ENCODE data around the gene GP1BB.

Gene GP1BB

DNA sequence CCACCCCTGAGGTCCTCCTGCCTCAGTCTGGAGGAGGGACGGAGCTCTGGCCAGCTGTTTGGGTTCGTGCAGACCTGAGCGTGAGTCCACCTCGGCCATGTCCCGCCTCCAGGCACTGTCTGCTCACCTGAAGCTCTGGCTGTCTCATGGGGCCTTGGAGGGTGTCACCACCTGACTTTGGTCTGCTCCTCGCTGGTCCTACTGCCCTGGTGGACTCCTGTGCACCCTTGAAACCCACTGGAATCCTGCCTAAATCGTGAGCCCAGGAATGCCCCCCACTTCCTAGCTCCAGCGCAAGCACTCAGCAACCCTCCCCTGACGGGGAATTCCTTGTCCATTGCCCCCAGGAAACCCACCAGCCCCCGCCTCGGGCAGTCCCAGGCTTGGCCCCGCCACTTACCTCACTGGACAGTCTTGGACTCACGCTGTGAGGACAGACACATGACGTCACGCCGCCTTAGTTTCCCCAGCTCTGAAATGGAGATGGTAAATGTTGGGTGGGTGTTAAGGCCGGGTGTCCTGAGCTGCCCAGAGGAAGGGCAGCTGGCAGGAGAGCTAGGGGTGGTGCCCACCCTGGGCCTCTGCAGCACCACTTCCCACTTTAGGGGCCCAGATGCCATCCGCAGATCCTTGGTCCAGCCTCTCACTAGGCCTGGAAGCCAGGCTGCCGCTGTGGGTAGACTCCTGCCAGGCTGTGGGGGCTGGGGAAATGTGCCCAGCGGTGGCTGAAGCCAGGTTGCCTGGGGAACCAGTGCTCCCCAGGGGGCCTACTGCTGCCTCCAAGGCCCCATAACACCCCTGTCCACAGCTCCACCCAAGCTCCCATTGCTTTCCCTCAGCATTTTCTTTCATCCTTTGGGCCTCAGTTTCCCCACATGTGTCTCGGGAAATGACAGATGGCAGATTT is 19.1 kb downstream of the GP1BB start:
- DNase-seq: peak; percentile 2

DNA sequence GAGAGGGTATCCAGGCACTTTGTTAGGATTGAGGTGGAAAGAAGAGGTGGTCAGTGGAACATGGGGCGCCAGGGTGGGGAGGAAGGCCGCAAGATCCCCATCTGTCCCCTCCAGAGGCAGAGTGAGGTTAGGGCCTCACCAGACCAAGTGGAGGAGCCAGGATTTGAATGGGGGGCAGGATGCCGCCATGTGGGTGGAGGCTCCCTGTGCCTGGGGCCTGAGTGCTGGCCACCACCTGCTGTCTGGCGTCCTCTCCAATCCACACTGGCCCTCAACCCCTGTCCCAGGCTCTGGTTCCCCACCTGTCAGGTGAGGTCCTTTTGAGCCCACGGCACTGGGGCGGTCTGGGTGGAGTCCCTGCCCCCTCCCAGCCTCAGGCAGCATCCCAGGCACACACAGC is 19.7 kb downstream of the GP1BB start:
- DNase-seq: no peak

DNA sequence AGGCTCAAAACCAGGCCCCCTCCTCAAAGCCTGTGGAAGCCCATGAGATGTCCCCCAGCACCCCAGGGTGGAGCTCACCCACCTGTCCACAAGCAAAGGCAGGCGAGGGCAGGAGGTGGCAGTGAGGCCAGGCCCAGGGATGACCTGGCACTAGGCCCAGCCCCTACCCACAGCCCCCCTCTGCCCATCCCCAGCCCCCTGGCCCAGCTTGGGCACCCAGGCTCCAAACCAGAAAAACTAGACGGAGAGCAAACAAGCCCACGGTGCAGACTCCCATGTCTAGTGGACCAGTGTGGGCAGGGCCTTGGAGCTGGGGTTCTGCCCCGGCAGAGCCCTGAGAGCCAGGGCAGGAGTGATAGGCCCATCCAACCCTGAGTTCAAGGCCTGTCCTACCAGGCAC is 20.3 kb downstream of the GP1BB start:
- DNase-seq: no peak

DNA sequence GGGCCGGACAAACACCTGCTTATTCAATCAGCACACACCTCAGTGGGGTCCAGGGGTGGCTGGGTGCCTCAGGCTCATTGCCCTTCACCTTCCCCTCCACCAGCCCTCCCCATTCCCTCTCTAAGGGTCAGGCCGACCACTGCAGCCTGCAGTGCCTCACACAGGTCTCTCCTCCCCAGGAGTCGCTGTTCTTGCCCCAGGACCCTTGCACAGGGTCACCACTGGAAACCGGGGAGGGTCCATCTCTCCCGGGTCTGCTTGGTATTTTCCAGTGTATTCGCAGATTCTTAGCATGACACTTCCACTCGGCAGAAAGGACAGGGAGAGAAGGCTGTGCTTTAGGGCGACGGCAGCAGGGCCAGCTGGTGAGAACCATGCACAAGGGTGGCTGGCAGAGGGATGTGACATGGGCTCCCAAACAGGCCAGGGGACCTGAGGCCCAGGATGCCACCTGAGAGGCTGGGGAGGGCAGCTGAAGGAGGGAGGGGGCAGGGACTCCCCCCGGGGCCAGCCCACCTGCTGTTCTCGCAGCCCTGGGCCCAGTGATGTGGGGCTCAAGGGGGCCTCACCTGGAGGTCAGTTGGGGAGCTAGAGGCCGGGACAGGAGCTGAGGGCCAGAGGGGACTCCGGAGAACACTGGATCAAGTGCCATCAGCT is 21.1 kb downstream of the GP1BB start:
- DNase-seq: no peak

DNA sequence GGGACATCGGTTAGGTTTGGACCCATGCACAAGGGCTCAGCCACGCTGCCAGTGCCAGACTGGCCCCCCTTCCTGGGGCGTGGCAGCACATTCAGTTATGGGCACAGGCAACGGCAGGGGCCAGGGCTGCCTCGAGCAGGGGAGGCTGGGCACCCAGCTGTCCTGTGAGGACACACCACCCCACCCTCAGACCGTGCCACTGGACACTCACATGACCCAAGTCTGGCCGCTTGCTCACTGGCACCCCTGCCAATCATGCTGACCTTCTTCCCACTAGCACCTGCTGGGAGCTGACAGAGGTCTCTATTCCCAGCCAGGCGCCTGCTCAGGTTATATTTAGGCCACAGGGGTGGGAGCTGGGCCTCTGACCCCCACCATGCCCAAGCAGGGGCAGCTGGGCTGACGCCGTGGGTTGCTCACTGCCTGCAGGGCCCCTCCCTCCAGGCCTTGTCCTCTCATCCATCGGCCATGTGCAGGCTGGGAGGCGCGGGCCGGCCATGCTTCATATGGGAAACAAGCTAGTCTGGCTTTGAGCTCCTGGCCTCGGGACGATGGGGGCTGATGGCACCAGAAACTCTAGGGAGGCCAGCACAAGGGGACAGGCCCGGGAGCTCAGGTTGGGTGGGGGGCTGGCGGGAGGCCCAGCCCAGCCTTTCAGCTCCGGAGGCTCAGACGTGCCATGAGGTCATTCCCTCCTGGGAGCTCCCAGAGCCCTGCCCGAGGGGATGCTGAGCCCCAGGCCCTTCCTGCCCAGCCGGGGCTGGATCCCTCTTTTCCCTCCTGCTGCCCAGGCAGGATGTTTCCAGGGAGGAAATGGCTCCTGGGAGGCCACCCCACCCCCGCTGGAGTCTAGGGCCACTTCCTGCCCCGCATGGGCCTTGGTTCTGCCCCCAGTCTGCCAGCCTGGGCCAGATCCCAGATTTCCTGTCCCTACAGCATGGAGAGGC is 22.1 kb downstream of the GP1BB start:
- DNase-seq: no peak

DNA sequence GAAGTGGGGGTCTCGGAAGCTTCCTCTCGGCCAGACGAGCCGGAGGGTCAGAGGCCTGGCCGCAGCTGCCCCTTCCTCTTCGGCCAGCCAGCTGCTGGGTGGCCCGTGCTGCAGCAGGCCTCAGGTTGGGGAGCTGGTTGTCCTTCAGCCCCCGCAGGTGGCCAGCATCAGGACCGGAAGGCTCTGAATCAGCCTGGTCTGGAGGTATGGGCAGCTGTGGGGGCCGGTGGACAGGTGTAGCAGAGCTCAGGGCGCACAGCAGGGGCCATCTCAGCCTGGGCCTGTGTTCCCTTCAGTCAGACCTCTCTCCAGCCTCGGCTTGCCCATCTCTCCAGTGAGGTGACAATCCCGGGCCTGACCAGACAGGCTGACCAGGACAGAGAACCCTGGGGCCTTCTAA is 23.4 kb downstream of the GP1BB start:
- no peak for DNase-seq

DNA sequence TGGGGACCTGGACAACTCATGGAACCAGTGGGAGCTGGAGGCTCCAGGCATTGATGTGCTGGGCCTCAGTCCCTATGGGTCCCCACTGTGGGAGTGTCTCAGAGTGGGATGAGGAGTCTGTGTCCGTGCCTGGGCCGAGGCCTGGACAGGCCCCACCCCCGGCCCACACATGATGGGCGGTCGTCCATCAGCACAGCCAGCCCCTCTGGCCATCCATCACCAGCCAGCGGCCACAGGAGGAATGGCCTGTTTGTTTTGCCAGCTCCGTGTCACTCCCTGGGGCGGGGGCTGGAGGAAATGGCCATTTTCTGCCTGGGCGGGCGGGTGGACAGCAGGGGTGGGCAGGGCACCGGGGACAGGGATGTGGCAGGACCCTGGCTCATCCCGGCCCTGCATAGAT is 24.2 kb downstream of the GP1BB start:
- no peak for DNase-seq

DNA sequence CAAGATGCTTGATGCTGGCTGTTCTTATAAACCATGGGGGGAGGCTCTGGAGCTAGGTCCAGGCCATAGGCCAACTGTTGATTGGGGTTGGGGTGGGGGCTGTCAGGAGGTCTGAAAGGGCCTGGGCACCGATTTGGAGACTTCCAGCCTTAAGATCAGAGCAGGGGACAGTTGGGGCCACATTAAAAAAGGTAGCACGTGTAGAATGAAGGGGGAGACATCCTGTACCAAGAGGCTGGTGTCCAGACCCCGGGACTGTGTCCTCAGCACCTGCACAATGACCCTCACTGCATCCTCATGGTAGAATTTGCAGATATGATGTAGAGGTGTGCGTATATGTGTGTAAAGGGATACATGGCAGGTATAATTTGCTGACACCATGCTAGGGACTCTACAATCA is 24.8 kb downstream of the GP1BB start:
- no peak for DNase-seq

DNA sequence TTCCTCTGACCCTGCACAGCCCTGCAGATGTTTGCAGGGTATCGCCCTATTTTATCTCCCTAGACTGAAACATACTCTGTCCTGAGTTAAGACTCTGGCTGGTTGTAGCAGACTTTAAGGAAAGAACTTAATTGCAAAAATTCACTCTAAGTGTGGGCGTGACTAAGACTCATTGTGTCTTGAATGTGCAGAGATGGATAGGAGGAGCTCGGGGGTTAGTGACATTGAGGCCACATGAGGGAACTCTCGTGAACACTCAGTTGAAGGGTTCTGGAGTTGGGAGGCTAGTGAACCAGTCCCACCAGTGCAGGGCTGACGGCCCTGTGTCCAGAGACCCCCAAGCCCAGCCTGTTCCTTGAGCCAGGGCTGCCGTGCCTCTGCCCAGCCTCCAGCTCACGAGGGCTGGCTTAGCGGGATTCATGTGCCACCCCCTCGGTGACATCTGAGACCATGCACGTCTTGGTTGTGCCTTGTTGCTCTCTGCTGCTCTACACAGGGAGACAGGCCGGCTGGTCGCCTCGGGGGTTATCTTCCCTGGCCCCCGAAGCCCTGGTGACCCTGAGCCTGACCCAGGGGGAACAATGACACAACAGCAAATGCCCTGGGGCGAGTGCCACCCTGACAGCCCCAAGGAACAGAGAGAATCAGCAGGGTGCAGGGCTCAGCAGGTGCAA is 25.8 kb downstream of the GP1BB start:
- DNase-seq: no peak

DNA sequence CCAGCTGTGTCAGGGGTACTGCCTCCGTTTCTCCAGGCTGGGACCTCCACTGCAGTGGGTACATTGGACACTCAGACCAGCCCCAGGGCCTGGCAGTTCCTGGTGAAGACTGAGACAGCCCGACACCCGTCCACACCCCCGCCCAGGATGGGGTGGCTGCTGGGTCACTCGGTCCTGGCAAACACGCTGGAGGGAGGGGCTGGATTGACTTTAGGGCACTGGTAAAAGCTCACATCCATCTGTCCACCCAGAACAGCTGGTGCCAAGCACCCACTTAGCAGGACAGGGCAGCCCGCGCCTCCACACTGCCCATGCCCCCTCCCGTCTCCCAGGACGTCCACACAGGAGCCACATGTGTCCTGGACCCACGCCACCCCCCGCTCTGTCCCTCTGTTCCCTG is 26.5 kb downstream of the GP1BB start:
- DNase-seq: no peak

DNA sequence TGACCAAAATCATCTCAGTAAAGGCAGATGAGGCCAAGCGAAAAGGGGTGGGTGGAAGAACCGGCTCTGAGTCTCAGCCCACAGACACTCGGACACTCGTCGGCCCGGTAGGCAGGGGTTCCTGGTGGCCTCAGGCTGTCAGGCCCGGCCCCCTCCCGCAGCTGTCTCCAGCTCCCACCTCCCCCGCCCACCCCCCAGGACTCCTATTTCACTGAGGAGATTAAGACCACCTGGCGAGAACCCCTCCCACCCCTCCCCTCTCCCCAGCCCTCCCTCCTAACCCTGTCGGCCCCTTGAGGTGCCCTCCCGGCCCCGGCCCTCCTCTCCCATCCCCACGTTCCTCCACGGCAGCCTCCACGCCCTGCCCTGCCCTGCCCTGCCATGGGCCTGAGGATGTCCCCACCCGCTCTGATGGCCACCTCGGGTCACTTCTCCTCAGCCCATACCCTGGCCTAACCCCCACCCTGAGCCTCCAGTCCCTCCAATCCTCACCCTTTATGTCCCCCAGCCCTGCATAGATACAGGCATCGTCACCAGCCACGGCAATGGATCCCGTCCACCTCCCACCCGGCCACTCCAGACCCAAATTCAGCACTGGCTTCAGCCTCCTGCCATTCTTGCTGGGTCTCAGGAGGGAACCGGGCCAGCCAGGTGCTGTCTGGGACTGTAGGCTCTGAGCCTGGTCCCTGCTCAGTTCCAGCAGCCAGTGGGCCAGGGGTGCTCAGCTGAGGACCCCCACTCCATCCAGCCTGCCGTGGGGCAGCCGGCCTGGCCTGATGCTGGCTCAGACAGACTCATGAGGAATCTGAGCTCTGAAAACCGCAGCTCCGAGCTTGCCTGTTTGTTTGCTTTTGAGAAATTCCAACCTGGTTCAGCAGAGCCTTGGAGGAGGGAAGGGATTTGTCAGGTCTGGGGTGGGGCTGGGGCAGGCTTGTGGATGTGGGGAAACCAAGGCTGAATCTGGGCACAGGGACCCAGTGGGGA is 27.5 kb downstream of the GP1BB start:
- DNase-seq: no peak

DNA sequence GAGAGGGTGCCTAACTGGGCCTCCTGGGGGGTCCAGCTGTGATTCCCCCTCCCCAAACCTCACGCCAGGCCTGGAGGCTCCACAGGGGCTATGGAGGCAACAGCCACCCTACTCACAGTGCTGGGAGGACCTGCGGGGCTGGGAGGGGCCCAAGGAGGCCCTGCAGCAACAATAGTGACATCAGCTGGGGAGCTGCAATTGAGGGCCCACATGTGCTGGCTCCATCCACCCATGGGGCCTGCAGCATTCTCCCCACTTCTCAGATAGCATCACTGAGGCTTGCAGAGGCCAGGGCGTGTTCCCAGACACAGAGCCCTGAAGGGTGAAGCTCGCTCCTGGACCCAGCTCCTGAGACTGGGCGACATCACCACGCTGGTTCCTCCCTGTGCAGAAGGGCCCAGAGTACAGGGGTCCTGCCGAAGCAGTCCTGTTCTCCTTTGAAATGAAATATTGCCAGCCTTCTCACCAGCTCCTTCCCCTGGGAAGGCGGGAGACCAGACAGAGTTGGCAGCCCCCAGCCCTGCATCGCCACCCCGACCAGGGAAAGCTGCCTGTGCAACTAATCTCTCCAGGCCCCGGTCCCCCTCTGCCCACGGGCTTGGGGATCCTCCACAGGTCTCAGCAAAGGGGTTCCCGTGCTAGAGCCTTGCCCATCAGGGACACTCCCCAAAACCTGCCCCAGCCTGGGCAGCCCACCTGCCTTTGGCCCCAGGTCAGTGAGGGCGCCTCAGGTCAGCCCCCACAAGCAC is 28.3 kb downstream of the GP1BB start:
- no peak for DNase-seq

DNA sequence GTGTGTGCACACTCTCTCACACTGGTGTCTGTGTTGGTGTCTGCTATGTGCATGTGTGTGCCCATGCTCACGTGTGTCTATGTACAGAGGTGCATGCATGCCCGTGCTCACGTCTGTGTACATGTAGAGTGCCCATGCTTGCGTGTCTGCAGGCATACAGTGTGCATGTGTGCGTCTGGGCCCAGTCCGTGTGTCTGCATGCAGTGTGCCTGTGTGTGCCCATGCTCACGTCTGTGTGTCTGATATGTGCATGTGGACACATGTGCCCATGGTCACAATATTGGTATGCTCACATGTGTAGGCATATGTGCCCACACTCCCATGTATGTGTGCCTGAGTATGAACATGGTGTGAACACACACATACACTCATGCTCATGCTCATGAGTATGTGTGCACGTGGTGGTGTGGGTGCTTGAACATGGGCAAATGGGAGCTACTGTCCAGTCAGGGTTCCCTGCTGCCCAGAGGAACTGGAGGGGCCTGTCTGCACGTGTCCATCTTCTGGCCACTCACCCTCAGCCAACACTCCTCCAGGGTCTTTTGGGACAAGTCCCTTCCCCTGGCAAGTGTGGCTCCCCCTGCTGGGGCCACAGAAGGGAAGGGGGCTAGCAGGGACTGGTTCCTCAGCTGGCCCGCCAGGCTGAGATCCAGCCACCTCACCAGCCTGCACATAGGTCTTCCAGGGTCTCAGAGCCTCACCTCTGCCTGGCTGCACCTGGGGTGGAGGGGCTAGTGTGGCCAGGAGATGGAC is 29.9 kb downstream of the GP1BB start:
- DNase-seq: no peak

DNA sequence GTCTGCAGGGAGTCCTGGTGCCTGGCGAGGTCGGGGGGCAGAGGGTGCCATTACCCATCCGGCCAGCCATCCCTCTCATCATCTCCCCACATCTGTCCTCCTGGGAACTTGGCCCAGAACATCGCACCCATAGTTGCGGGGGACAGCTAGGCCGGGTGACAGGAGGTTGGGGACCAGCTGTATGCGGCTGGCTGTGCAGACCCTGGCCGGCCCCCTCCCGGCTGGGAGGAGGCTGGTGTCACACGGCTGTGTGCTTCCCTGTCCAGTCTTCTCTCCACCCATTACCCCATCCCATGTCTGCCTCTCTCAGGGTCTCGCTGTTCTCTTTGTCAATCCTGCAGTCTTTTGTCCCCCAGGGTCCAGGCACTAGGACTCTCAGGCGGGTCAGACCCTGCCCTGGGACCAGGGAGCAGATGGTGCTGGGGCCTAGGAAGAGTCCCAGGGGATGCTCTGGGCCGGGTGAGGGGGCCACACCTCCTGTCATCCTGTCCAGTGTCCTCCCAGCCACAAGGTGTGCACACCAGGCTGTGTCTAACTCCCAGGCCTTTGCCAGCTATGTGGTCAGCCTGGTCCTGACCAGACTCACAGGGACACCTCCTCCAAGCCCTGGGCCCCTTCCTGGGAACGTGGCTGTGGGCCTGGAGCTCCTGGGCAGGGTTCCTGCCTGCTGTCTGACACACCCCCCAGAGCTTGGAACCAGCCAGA is 30.8 kb downstream of the GP1BB start:
- DNase-seq: no peak

DNA sequence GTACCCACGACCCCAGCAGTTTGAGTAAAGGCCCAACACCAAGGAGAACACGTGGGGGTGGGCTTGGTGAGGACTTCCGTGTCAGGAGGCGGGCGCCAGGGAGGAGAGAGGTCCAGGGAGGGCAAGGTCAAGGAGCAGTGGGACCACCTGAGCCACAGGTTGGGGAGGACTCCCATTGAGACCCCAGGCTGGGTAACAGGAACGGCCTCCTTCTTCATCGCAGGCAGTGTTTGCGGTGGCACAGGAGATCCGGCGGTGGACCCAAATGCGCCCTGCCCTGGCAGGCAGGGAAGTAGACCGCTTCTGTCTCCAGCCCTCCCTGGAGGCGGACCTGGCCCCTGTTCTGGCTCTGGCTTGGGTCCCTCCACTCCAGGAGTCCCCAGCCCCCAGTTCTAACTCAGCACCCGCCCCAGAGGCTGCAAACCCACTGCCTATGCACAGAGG is 31.4 kb downstream of the GP1BB start:
- no peak for DNase-seq

DNA sequence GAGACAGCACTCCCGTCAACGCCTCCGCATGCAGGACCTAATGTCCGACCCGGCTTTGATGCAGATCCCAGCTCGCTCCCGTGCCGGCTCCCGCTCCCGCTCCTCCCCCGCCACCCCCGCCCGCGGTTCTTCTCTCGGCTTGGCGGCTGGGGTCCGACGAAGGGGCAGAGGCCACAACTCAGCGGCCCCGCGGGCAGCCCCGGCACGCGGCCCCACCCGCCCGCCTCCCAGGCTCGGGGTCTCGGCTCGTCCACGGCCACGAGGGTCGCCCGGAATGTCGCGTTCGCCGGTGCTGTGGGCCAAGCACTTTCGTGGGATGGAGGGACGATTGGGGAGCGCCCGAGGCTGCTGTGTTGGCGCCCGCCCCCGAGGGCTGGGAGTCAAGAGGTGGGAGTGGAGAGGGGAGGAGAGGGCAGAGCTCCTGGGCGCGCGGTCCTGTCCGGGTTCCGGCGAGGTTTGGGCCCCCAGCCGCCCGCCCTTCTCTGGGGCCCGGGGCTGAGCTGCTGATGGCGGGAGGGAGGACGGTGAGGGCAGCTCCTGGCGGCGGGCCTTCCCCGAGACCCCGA is 31.9 kb downstream of the GP1BB start:
- no peak for DNase-seq

DNA sequence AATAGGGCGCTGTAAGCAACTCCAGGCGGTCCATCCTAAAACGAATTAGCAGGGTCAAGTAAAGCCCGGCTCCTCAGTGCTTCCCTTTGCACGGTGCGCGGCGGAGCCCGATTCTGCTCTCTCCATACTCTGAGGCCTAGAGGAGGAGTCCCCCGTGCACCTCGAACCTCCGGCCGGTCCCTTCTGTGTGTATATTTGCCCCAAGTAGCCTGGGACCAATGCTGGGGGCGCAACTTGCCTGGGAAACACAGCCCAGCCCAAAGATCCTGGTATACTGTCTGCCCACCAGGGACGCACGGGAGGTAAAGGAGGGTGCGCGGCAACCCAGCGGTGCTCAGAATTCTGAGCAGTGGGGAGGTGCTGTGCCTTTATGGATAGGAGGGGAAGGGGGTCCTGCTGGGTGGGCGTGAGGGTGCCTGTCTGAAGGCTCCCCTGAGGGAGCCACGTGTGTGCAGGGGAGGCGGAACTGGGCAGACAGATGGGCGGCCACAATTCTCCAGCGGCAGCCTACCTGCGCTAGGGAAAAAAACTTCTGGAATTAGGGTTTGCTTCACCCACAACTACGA is 32.5 kb downstream of the GP1BB start:
- no peak for DNase-seq

All from midbrain (tissue), 1 donor.